Endothelial cell of hepatic sinusoid (primary cell): ENCODE data around the gene ECT2.
"Not testable (repeated sequence)": the region's sequence is repeated elsewhere in the genome, so short reads cannot be mapped to it uniquely, and the experiment has no call there.

Experiments used
- in situ Hi-C: cut with HindIII; loops from 2 replicates; pipeline ENCODE4 v1.10.0; 2017; ENCODE audit warnings: low sequenced_read_pairs

The ECT2 gene

GRCh38 chr3:172739462-172739861 is 11.1 kb upstream of the ECT2 start:
- in situ Hi-C loops: no loop called here

DNA sequence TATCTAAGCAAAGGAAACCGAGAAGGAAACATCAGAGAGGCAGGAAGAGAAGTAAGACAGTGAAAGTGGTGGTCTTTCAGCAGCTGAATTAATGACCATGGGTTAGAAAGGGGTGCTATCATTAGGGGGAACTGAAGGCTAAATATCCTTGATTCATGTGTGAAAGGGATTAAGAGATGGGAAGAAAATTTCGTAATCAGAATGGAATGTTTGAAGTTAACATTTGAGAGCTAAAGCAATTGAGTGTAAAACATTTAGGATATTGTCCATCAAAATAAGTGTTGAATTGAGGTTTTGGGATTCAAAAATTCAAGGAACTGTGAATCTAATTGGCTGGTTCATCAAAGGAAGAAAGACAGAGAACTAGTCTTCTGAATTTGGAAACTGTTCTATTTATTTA is 4.1 kb upstream of the ECT2 start:
- in situ Hi-C loops: no loop called here

DNA sequence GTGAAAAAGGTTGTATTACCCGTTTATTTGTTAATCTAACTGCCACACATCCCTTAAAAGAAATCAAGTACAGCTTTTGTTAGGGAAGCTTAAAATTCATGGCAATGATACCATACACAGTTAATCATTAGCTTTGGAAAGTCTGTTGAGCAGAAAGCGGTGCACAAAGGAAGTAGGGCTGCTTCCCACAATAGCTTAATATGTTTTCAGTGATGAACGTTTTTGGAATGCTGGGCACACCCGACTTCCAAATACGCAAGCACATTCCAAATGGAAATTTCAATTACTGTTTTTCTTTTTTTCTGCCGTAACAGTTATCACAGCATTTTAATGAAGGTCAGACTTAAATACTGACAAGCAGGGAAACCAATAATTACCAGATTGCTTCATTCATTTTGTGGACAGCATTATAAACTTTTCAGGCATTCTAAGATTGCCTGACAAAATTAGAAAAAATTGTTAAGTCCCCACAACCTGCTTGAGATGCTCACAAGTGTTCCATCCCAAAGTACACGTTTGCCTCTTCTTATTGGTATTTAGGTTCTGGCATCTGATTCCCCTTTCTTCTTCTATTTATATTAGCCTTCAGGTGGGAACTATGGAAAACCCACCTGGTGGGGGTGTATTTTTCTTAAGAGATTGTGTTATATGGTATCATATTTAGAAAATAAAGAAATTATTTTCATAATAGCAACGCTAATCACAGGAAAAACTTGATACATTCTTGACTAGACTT is 1.1 kb upstream of the ECT2 start:
- in situ Hi-C loops: no loop called here

DNA sequence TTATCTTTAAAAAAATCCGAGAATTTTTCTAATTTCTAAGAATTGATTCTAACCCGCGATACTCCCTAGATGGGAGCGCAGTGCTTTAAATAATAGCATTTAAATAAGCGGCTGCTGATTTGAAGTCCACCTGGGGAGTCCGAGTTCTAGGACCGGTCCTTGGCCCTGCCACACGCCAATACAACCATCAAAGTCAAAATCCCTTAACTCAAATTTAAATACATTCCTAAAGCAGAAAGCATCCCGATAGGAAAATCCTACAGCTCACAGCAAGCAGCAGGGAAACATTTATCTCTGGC is 508 bp upstream of the ECT2 start:
- in situ Hi-C loops: no loop called here

DNA sequence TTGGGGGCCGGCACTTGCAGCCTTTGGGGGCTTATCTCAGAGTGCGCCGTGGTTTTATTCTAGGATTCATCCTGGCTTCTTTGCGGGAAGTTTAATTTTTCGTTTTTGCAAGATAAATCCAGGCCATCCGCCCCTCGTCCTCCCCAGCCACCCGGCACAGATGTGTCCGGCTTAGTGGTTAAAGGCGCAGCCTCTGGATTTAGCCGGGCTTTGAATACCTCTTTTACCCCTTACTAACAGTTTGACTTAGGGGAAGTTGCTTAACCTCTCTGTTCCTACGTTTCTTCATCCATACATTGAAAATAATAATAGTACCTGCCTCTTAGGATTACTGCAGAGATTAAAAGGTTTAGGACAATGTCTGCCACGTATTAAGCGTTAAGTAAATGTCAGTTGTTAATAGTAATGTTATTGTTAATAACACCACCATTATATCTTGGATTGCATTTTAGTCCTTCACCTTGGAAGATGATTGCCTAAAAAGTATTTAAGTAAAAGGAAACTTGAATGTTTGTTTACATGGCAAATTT is 714 bp downstream of the ECT2 start:
- in situ Hi-C loops: no loop called here

DNA sequence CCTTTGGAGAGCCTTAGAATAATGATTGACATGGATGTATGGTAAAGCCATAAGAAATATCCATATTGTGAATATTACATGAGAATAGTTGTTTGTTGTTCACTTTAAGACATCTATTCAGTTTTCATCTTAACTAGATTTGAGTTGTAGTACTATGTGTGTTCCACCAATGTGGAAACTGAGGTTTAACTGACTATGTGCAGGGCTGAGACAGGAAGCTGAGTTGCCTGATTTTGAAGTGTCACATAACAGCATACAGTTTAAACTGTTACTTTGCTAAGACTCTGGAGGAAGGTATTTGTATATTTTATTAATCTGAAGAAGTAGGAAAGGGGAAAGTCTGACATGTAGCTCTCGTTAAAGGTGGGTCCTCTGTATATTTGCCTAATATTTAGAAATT is 2.1 kb downstream of the ECT2 start:
- in situ Hi-C loops: no loop called here

- in situ Hi-C loops: no loop called here
These were observed 2.6 kb downstream of the ECT2 start for GRCh38 chr3:172753125-172753524.

- in situ Hi-C loops: not testable (repeated sequence)
These were observed 9.9 kb downstream of the ECT2 start for GRCh38 chr3:172760416-172760815.

GRCh38 chr3:172766241-172766640 is 15.7 kb downstream of the ECT2 start:
- in situ Hi-C loops: no loop called here

DNA sequence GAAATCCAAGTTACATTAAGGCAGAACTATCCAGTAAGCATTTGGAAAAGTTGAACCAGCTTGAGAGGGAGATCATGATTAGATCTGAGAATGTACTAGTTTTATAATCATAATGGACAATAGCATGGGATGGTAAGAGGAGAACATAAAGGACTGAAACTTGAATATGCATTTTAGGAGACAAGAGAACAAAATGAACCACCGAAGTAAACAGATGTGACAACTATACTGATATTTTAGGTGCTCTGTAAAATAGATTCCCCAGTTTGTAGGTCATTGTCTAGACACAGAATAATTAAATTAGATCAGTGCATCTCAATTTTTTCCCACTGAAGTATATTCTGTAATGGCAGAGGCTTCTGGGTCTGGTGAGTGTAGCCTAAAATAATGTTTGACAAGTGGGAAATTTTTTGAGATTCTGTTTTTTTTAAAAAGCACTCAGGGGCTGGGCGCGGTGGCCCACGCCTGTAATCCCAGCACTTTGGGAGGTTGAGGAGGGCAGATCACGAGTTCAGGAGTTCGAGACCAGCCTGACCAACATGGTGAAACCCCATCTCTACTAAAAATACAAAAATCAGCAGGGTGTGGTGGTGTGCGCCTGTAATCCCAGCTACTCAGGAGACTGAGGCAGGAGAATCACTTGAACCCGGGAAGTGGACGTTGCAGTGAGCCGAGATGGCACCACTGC is 16.3 kb downstream of the ECT2 start:
- in situ Hi-C loops: no loop called here

DNA sequence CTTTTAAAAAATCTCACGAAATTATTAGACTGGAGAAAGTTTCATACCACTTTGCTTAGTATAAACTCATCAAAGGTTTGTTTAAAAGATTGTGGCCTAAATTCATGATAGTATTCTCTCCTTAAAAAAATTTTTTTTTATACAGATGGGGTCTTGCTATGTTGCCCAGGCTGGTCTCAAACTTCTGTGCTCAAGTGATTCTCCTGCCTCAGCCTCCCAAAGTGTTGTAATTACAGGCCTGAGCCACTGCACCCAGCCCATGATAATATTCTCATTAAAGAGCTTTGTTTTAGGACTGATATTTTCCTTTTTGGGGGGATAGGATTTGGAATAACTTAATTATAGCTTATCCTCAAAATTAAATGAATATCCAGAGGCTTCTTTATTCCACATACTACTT is 19.9 kb downstream of the ECT2 start:
- in situ Hi-C loops: no loop called here

DNA sequence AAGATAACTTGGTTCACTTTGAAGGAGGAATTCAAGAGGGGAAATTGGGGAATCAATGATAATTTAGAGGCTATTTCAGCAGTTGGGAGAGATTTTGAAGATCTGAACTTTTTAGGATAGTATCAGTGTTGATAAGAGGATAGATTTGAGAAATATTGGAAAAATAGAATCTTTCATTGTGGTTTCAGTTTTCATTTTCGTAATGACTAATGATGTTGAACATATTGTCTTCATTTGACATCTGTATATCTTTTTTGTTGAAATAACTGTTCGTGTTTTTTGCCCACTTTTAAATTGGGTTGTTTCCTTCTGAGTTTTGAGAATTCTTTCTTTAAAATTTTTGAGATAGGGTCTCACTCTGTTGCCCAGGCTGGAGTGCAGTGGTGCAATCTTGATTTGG is 21.1 kb downstream of the ECT2 start:
- in situ Hi-C loops: no loop called here

GRCh38 chr3:172776049-172776717 is 25.7 kb downstream of the ECT2 start:
- in situ Hi-C loops: no loop called here

- in situ Hi-C loops: no loop called here
These were observed 27.4 kb downstream of the ECT2 start for GRCh38 chr3:172777901-172778300.

DNA sequence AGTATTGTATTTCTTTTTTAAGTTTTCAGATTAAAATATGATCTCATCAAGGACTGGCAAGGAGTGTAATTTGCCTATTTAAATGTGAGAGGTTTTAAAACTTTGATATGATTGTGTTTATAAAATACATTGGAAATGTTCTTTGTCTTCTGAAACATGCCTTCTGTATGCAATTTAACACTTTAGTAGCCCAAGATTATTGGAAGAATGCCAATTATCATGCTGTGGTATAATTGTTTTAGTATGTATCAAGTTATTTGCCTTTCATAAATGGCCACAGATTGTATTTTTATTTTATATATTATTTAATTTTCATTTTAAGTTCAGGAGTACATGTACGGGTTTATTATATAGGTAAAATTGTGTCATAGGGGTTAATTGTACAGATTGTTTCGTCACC is 31.7 kb downstream of the ECT2 start:
- in situ Hi-C loops: no loop called here

DNA sequence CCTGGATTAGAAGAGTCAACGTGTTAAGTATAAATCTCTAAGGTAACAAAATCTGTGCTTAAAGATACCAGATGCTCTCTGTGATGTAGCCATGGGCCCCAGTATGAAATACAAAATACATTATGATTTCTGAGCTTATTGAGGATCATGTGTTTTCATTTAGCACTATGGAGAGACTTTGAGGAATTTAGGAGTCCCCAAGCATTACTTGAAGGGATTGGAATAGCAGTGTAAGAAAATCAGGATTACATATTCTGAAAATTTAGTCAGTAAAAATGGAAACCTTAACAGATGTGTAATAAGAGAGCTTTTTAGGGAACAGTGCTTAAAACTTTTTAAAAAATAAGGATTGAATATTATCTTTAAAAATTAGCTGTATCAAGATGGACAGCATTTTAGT is 35.5 kb downstream of the ECT2 start:
- in situ Hi-C loops: no loop called here

GRCh38 chr3:172787019-172787418 is 36.5 kb downstream of the ECT2 start:
- in situ Hi-C loops: no loop called here

DNA sequence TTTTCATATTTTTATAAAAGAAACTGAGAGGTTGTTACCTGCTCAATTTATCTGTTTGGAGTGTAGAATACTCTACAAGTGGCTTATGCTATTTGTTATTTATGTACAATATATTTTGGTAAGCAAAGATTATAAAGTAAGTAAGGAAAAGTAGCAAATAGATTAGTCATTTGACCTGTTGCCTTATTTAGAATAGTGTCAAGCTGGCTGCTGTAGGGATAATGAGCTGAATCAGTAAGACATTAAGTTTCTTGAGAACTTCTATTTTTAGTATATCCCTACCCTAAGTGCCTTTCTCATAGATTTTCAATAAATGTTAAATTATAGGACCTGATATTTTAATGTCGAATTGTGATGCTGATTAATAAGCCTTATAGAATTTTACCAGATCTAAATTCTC is 37.2 kb downstream of the ECT2 start:
- in situ Hi-C loops: no loop called here

- in situ Hi-C loops: no loop called here
These were observed 48.7 kb downstream of the ECT2 start for GRCh38 chr3:172799246-172799645.

DNA sequence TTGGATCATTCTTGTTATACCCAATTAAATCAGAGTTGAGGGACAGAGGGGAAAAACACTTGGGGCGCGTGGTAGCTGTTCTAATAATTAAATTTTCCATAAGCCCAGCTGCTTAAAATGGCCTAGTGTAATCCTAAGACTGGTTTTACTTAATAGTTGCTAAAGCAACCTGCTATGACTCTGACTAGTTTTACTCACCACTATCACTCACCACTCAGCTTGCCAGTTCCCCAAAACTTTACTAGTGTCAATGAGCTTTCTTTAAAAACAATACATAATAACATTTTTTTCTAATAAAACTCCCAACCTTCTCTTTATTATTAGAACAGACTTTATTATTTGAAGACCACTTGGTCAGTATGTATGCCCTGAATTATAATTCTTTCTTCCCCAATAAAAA is 49.6 kb downstream of the ECT2 start:
- in situ Hi-C loops: no loop called here

GRCh38 chr3:172803489-172803888 is 53.0 kb downstream of the ECT2 start:
- in situ Hi-C loops: no loop called here

DNA sequence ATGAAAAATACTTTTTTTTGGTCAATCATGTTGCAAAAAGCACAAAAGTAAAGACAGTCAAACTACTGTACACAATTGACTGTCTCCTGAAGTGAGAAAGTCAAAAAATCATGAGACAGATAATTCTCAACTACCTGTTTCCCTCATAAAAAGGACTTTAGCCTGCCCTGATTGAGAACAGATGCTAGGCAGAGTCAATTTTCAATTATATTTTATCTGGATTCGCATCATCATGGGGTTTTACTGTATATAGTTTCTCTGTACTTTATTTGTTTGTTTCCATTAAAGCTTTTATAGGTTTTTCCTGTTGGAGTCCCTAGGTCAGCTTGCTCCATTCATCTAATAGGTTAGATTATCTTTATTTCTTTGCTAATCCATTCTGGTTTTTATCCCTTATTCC is 53.8 kb downstream of the ECT2 start:
- in situ Hi-C loops: no loop called here
